Spleen (tissue), 11 donors: Measurements from ENCODE around the gene TMEM163. TPM values are rescaled to one million over a fixed set of nuclear protein-coding genes. Genes with fewer than 3 reads are reported as not detected.
"Not testable (repeated sequence)": the region's sequence is repeated elsewhere in the genome, so short reads cannot be mapped to it uniquely, and the experiment has no call there.

Experiments used
- DNase-seq: peaks from one replicate; pipeline ENCODE4 v3.0.0-alpha.2; 2020
- H3K27ac ChIP-seq, 8 donors: fragments of 200-600 bp; sonication (generic) in 7 of 8; 1 replicate in 4 of 8; 2 replicates in 4 of 8; pipeline versions ENCODE4 v1.5.0 to v1.8.0; 2016 to 2021; ENCODE audit warnings: inconsistent platforms in 4 of 8, mild to moderate bottlenecking in 4 of 8, moderate library complexity in 1 of 8
- H3K27me3 ChIP-seq, 7 donors: fragments of 200-600 bp; sonication (generic) in 6 of 7; replicated peaks in 1 of 7; 1 replicate in 4 of 7; 2 replicates in 3 of 7; pipeline versions ENCODE4 v1.5.0 to v1.8.0; 2016 to 2021; ENCODE audit warnings: inconsistent platforms in 3 of 7, mild to moderate bottlenecking in 1 of 7
- H3K36me3 ChIP-seq, 6 donors: fragments of 200-600 bp; sonication (generic) in 5 of 6; 1 replicate in 4 of 6; 2 replicates in 2 of 6; pipeline versions ENCODE4 v1.5.0 to v1.8.0; 2016 to 2021; ENCODE audit warnings: inconsistent platforms in 2 of 6
- H3K4me1 ChIP-seq, 6 donors: fragments of 200-600 bp; sonication (generic) in 5 of 6; 1 replicate in 3 of 6; 2 replicates in 3 of 6; pipeline versions ENCODE4 v1.5.0 to v1.8.0; 2016 to 2021; ENCODE audit warnings: inconsistent platforms in 3 of 6
- H3K4me3 ChIP-seq, 8 donors: fragments of 200-600 bp; sonication (generic) in 7 of 8; 1 replicate in 4 of 8; 2 replicates in 4 of 8; pipeline versions ENCODE4 v1.5.0 to v1.8.0; 2016 to 2021; ENCODE audit warnings: inconsistent platforms in 4 of 8, mild to moderate bottlenecking in 4 of 8, moderate library complexity in 2 of 8
- H3K9me3 ChIP-seq, 8 donors: fragments of 200-600 bp; sonication (generic) in 7 of 8; 1 replicate in 4 of 8; 2 replicates in 4 of 8; pipeline versions ENCODE4 v1.5.0 to v1.8.0; 2016 to 2021; ENCODE audit warnings: inconsistent platforms in 4 of 8
- POLR2A ChIP-seq, 3 donors: fragments of 450-650 bp; IDR thresholded peaks; one replicate each; pipeline ENCODE4 v1.5.1; 2017; ENCODE audit warnings: antibody characterized with exemption in 3 of 3, mild to moderate bottlenecking in 1 of 3
- POLR2AphosphoS5 ChIP-seq, 3 donors: sonication (generic); formaldehyde crosslinking; IDR thresholded peaks; one replicate each; pipeline ENCODE4 v1.5.1; 2017; ENCODE audit warnings: antibody characterized with exemption in 3 of 3
- WGBS, 5 donors: extraction: QIAGEN DNeasy Blood & Tissue Kit in 3 of 5; methylation state at CpG; one replicate each; pipeline versions ENCODE4 v1.1.5 to v1.1.7; 2013 to 2018; 5-methylcytosine and 5-hydroxymethylcytosine counted together
- intact Hi-C: fragments of 100-400 bp; cut with DNase I; formaldehyde crosslinking; loops from one replicate; pipeline ENCODE4 v1.15.0; 2023; ENCODE audit warnings: low total_unique reads
- polyA plus RNA-seq, 3 donors: library from polyadenylated mRNA; stranded (reverse); fragments of 200-250 nt; gene quantifications; one replicate each; pipeline ENCODE4 v1.2.1, GENCODE V29; 2013
- total RNA-seq, 7 donors: library from RNA; depleted of rRNA in 3 of 7; stranded (reverse); fragments of >200 nt in 3 of 7; fragmentation: NEBNext Ultra II Directional in 4 of 7; extraction: Animal tissue kit (Norgen Biotek cat#: 25700) in 4 of 7; gene quantifications; one replicate each; pipeline versions ENCODE4 v1.1.0 to v1.2.1, GENCODE V29; 2016 to 2021
- TF ChIP-seq, protein P1 (sequence below), 11 experiments: fragments of 200-600 bp in 7 of 11; fragments of 450-650 bp in 4 of 11; sonication (generic) in 4 of 11; IDR thresholded peaks in 8 of 11; conservative IDR thresholded peaks in 3 of 11; 1 replicate in 7 of 11; 2 replicates in 4 of 11; pipeline versions ENCODE4 v1.4.0 to v1.8.0; 2016 to 2021; ENCODE audit warnings: antibody characterized with exemption in 11 of 11, inconsistent platforms in 4 of 11, mild to moderate bottlenecking in 1 of 11
- donor health status: healthy with polysubstance abuse.
- donor health status: DM: no; HTN: no; CAD: no; lungs with moderate emphysema.
- donor health status: DM: no; HTN: no; CAD: no.
- donor health status: Bipolar disorder and iron deficiency.
- donor health status: healthy.
- donor health status: DM: no; HTN: no; CAD: no.
- donor health status: DM: yes; HTN: yes; CAD: no.

Gene TMEM163
- total and polyA plus RNA-seq, 10 donors = 2.4 to 12.5 (median 3.7) TPM

DNA sequence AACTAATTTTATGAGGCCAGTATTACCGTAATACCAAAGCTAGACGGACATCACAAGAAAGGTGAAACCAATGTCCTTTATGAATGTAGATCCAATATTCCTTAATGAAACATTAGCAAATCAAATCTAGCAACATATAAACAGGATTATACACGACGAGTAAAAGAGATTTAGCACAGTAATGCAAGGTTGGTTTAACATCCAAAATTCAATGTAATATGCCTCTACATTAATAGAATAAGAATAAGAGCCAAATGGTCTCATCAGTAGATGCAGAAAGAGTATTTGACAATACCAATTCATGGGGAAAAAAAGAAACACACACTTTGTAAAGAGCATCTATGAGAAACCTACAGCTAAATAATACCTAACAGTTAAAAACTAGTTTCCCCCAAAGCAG is 99.5 kb downstream of the TMEM163 start:
- H3K4me1 ChIP-seq = no peaks in the 10 kb centered on the region
- 93 to 99% (median 95%) methylated on average over 4 of the region's 4 CpGs for WGBS, 5 donors
- intact Hi-C loops = no loop called here

DNA sequence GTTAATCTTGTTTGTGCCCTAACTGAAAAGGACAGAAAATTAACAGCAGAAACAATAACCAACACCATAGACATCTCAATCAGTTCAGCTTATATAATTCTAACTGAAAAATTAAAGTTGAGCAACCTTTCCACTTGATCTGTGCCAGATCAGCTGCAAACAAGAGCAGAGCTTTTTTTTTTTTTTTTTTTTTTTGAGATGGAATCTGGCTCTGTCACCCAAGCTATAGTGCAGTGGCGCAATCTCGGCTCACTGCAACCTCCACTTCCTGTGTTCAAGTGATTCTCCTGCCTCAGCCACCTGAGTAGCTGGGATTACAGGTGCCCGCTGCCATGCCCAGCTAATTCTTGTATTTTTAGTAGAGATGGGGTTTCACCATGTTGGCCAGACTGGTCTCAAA is 103.3 kb downstream of the TMEM163 start:
- H3K27me3 ChIP-seq, DNase-seq, H3K4me3 ChIP-seq, H3K4me1 ChIP-seq, H3K27ac ChIP-seq, intact Hi-C loops, H3K36me3 ChIP-seq: not testable (repeated sequence)
- peaks cover 0 to 62% (median 50%) of the 10 kb centered on the region in 8 donors for H3K9me3 ChIP-seq
- WGBS, 5 donors = 79 to 92% (median 88%) methylated on average over 3 of the region's 3 CpGs

More for the DNA sequence above, 99.5 kb downstream of the TMEM163 start:
- no peaks in the 10 kb centered on the region for H3K36me3 ChIP-seq
- no peak overlapping the region for H3K27ac ChIP-seq
- no peak overlapping the region for H3K4me3 ChIP-seq
- peaks cover 0 to 33% (median 23%) of the 10 kb centered on the region in 8 donors for H3K9me3 ChIP-seq
- TF ChIP-seq POLR2AphosphoS5 (IDR thresholded peaks at IDR 0.05) (no peak), POLR2A (IDR thresholded peaks at IDR 0.05) (no peak)
- TF ChIP-seq, protein P1, sequence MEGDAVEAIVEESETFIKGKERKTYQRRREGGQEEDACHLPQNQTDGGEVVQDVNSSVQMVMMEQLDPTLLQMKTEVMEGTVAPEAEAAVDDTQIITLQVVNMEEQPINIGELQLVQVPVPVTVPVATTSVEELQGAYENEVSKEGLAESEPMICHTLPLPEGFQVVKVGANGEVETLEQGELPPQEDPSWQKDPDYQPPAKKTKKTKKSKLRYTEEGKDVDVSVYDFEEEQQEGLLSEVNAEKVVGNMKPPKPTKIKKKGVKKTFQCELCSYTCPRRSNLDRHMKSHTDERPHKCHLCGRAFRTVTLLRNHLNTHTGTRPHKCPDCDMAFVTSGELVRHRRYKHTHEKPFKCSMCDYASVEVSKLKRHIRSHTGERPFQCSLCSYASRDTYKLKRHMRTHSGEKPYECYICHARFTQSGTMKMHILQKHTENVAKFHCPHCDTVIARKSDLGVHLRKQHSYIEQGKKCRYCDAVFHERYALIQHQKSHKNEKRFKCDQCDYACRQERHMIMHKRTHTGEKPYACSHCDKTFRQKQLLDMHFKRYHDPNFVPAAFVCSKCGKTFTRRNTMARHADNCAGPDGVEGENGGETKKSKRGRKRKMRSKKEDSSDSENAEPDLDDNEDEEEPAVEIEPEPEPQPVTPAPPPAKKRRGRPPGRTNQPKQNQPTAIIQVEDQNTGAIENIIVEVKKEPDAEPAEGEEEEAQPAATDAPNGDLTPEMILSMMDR (IDR thresholded peaks at IDR 0.05 in 8 of 11, conservative IDR thresholded peaks at IDR 0.05 in 3 of 11) = no peak
- DNase-seq = no peak
- no peaks in the 10 kb centered on the region for H3K27me3 ChIP-seq

DNA sequence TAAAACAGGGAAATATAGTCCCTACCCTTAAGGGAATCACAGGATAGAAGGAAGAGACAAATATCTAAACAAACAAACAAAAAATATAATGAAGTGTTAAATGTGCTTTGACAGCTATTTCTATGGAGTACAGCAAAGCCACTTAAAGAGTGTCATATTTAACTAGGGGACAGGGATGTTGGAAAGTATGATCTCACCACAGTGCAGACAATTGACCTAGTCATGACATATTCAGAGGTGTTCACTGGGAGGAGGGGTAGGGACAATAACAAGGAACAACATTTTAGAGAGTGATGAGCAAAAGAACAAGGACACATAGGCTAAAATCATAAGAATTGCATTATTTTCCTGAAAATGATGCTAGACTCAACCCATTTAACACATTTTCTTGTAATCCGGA is 107.5 kb downstream of the TMEM163 start:
- Histone ChIP-seq H3K4me3 (no peak overlapping the region), H3K9me3 (peaks cover 0 to 39% (median 29%) of the 10 kb centered on the region in 8 donors), H3K27me3 (no peaks in the 10 kb centered on the region), H3K36me3 (no peaks in the 10 kb centered on the region), H3K27ac (no peak overlapping the region), H3K4me1 (no peaks in the 10 kb centered on the region)
- TF ChIP-seq POLR2A (IDR thresholded peaks at IDR 0.05) = no peak
- TF ChIP-seq POLR2AphosphoS5 (IDR thresholded peaks at IDR 0.05) = no peak
- TF ChIP-seq, protein P1 (IDR thresholded peaks at IDR 0.05 in 8 of 11, conservative IDR thresholded peaks at IDR 0.05 in 3 of 11) = no peak
- intact Hi-C loops = no loop called here
- no peak for DNase-seq
- WGBS, 5 donors = 89 to 100% (median 95%) methylated on average over 1 of the region's 1 CpG

DNA sequence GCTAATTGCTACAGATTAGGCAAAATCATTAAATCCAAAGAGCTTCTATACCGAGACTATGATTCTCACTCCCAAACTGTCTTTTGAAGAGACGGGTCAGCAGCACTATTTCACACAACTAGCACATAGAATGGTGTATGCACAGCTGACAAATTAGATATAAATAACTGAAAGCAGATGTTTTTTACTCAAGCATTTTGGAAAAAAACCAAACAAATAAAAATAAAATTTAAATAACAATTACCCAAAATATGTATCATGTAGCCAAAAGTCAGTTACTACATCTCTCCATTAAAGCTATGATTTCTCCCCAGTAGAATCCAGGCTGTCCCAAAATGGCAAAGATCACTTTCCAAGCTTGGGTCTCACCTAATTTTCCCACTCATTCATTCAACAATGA is 107.9 kb downstream of the TMEM163 start:
- no peaks in the 10 kb centered on the region for H3K36me3 ChIP-seq
- 87 to 95% (median 92%) methylated on average over 2 of the region's 2 CpGs for WGBS, 5 donors
- no peak for TF ChIP-seq POLR2AphosphoS5 (IDR thresholded peaks at IDR 0.05)
- TF ChIP-seq, protein P1 (IDR thresholded peaks at IDR 0.05 in 8 of 11, conservative IDR thresholded peaks at IDR 0.05 in 3 of 11) = no peak
- no peak for TF ChIP-seq POLR2A (IDR thresholded peaks at IDR 0.05)
- no peak for DNase-seq
- H3K9me3 ChIP-seq = peaks cover 0 to 39% (median 29%) of the 10 kb centered on the region in 8 donors
- H3K4me1 ChIP-seq = no peaks in the 10 kb centered on the region
- no peaks in the 10 kb centered on the region for H3K27me3 ChIP-seq
- no peak overlapping the region for H3K27ac ChIP-seq
- intact Hi-C loops = no loop called here
- no peak overlapping the region for H3K4me3 ChIP-seq
